ENCODE results near the gene R3HDM4.
A peak's percentile ranks its signal among the peaks of the same experiment; 100 is the strongest.

The R3HDM4 gene

GRCh38 chr19:926323-926588 lies 13.2 kb upstream of the R3HDM4 start:
- DNase-seq (ENCODE audit: extremely low read depth, low read depth), result no peak
- TF ChIP-seq CTCF (IDR thresholded peaks at IDR 0.05; ENCODE audit: low read depth, low read length, missing control alignments), result no peak
- H3K4me3 ChIP-seq (replicated peaks; ENCODE audit: low read depth, low read length), result peak overlapping the region; percentile 84

DNA sequence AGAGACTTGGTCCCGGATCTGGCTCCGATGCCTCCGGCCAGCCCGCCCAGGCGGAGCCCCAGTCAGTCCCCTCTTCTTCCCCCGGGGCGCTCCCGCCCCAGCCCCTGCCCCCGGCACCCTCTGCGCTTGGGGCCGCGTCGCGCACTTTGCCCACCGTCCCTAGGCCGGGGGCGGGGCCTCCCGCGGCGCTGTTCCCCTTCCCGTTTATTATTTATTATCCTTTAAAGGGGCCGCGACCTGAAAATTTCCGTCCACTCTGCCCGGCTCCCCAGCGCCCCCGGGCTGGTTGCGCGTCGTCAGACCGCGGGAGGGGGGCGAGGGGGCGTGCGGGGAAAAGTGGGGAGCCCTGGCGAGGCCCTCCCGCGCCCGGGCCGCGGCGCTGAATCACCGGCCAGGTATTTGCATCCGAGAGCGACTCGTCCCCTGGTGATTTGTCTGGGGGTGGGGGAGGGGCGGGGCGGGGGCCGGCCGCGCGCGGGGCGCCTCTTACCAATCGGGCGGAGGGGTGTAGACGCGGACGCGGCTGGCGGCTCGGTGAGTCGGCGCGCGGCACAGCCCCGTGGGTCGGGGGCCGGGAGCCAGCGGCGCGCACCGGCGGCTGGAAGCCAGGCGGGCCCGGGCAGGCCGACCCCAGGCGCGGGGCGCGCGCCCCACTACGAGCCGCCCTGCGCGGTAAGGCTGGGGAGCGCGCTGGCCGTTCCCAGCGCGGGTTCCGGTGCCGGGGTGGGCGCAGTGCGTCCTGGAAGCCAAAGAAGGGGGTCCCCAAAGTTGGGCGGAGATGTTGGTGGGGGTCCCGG lies 12.7 kb upstream of the R3HDM4 start, which contains the start of gene ARID3A:
Gene ARID3A (plus strand): TSS at position 510 of the 797 bp plus-strand sequence. CDS start 3,494 bp downstream, outside the sequence.
- DNase-seq (ENCODE audit: extremely low read depth, low read depth), result peak; percentile 61
- H3K4me3 ChIP-seq (replicated peaks; ENCODE audit: low read depth, low read length), result peak within 1 kb of the TSS; percentile 84
- no peak for TF ChIP-seq CTCF (IDR thresholded peaks at IDR 0.05; ENCODE audit: low read depth, low read length, missing control alignments)

DNA sequence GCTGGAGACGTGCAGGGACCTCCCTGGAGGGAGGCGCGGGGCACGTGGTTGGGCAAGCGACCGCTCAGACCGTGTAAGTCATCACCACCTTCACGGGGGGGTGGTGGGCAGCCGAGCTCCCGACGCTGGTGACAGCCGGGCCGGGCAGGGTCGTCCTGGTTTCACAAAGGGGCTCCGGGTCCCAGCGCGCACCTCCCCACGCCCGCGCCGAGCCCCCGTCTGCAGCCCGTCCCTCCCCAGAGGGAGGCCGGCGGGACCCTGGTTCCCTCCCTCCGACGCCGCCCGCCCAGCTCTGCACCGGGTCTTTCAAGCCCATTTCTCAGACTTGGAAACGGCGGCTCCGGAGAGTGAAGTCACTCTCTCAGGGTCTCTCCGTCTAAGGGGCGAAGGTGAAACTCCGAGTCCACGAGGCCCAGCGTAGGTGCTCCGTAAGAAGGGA lies 12.1 kb upstream of the R3HDM4 start:
- peak overlapping the region; percentile 84 for H3K4me3 ChIP-seq (replicated peaks; ENCODE audit: low read depth, low read length)
- no peak for TF ChIP-seq CTCF (IDR thresholded peaks at IDR 0.05; ENCODE audit: low read depth, low read length, missing control alignments)
- DNase-seq (ENCODE audit: extremely low read depth, low read depth), result peak; percentile 41

DNA sequence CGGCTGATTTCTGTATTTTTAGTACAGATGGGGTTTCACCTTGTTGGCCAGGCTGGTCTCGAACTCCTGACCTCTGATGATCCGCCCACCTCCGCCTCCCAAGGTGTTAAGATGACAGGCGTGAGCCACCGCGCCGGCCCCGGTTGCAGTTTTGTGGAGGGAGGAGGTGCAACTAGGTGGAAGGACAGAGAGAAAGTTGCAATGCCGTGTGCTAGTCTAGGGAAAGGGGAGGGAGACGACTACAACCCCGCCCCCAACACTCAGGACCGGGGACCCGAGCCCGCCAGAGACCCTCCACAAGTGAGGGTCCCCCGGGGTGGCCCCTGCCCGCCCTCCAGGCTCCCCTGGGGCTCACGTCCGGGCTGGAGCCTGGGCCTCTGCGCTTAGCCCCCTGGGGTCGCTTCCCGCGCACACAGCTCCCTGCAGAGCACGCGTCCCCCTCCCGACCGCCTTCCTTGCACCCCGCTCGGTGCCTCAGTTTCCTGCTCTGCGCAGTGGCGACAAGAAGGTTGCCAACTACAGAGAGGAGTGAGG lies 11.6 kb upstream of the R3HDM4 start:
- no peak for DNase-seq (ENCODE audit: extremely low read depth, low read depth)
- no peak for TF ChIP-seq CTCF (IDR thresholded peaks at IDR 0.05; ENCODE audit: low read depth, low read length, missing control alignments)
- H3K4me3 ChIP-seq (replicated peaks; ENCODE audit: low read depth, low read length), result peak overlapping the region; percentile 84

- no peak overlapping the region for H3K4me3 ChIP-seq (replicated peaks; ENCODE audit: low read depth, low read length)
- no peak for TF ChIP-seq CTCF (IDR thresholded peaks at IDR 0.05; ENCODE audit: low read depth, low read length, missing control alignments)
- DNase-seq (ENCODE audit: extremely low read depth, low read depth), result no peak
Measured at GRCh38 chr19:920051-920864, 7.2 kb upstream of the R3HDM4 start.

DNA sequence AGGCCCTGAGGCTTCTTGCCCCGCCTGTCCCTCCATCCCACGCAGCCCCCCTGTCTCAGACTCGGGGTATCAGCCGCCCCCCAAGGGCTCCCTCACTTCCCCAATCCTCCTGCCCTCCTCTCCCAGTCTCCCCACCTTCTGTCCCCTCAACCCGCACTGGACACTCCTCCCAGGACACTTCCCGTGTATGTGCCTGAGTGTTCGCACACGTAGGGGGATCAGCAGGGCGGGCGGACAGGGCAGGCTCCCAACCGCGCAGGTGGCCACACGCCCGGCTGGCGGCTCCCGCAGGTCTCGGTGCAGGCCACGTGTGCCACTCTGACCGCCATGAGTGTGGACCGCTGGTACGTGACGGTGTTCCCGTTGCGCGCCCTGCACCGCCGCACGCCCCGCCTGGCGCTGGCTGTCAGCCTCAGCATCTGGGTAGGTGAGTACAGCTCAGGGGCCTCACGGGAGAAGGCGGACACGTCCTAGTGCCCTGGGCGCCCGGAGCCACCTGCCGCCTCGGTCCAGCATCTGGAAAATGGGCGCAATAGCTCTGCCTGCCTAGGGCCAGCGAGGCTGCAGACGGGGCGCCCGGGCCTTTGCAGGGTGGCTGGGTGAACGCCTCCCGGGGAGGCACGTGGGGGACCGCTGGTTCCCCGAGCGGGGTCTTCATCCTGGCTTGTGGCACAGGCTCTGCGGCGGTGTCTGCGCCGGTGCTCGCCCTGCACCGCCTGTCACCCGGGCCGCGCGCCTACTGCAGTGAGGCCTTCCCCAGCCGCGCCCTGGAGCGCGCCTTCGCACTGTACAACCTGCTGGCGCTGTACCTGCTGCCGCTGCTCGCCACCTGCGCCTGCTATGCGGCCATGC lies 6.4 kb upstream of the R3HDM4 start:
- no peak for DNase-seq (ENCODE audit: extremely low read depth, low read depth)
- no peak overlapping the region for H3K4me3 ChIP-seq (replicated peaks; ENCODE audit: low read depth, low read length)
- TF ChIP-seq CTCF (IDR thresholded peaks at IDR 0.05; ENCODE audit: low read depth, low read length, missing control alignments), result no peak

Measured in HFF-Myc (cell line).